ENCODE measurements around the gene PHYKPL.

PHYKPL gene

GRCh38 chr5:178221853-178222252 lies 10.7 kb downstream of the PHYKPL start:
- DNase-seq, result no peak

- DNase-seq, result no peak
These were observed 11.3 kb downstream of the PHYKPL start for GRCh38 chr5:178221282-178221681.

- no peak for DNase-seq
These were observed 13.8 kb downstream of the PHYKPL start for GRCh38 chr5:178218827-178219226.

DNA sequence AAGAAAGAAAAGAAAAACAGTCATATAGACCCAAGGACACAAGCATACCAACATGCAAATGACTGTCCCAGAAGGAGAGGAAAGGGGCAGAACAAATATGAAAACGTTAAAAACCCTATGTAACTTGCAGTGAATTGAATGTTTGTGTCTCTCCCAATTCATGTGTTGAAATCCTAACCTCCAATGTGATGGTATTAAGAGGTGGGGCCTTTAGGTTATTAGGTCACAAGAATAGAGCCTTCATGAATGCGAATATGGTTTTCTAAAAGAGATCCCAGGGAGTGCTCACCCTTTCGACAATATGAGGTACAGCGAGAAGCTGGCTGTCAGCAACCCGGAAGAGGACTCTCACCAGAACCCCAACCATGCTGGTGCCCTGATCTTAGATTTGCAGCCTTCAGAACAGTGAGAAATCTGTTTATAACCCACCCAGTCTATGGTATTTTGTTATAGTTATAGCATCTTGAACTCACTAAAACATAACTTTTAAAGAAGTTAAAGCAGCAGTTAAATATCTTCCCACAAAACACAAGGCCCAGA lies 14.3 kb downstream of the PHYKPL start:
- DNase-seq, result no peak

GRCh38 chr5:178216779-178217178 lies 15.8 kb downstream of the PHYKPL start:
- no peak for DNase-seq

DNA sequence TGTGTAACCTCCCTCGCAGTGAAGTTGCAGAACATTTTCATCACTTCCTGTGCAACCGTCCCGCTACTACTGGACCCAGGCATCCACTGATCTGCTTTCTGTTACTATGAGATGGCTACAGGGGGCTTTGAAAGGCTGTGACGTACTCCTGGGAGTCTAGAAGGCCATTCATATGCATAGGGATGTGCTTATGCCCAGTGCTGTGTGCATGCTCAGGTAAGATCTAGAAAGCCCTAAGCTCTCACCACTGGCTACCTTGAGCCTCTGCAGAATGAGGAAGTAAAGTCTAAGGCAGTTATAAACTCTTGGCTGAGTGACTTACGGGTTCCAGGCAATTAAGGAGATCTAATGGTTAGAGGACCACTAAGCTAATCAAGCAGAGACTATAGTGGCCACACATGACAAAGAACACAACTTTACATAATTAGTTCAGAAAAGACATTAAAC lies 16.5 kb downstream of the PHYKPL start:
- no peak for DNase-seq

DNA sequence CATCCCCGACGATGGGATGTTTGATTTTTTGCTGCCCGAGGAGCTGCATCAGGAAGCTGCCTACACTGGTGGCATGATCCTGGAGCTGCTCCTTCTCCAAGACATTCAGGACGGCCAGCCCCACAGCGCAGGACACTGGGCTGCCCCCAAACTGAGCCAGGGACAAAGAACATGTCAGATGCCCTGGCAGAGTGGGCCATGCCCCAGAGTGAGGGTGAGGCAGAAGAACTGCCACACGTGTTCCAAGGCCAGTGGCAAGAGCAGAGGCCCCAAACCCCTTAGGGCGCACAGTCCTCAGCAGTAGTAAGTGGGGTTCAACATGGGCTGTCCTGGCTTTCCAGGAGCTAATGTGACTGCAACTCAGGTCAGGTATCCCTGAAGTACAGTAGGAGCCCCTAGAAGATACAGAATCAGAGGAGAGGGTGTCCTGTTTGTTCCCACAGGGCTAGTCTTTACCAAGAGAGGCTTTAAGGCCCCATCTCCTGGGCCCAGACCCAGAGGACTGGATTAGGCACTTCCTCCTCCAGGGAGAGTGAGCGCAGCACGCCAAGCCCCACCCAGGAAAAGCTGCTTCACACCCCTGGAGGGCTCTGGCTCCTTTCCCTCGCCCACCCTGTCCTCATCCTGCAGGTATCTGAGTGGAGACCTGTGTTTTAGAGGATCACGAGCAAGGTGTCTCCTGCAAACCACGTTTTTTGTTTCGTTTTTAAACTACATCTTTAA lies 17.2 kb downstream of the PHYKPL start:
- no peak for DNase-seq

- no peak for DNase-seq
These were observed 18.3 kb downstream of the PHYKPL start for GRCh38 chr5:178214160-178214803.

GRCh38 chr5:178213748-178214151 lies 18.9 kb downstream of the PHYKPL start:
- no peak for DNase-seq

DNA sequence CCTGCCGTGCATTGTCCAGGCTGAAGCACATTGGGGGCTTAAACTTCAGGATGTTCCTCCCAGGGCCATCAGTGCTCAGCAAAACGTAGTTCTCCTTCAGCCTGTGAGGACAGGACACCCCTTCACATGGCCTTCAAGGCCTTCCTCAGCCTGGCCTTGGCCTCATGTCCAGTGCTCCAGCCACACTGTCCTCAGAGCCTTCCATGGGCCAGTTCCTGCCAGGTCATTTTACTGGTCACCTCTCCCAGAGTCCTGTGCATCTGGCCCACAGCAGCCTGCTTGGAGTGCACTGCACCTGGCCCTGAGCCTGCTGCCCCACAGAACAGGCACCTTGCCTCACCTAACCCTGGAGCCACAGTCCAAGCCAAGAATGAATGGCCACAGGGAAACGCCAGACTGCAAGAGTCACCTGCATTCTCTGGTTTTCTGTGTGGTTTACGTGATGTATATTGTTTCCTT lies 19.6 kb downstream of the PHYKPL start:
- DNase-seq, result no peak

DNA sequence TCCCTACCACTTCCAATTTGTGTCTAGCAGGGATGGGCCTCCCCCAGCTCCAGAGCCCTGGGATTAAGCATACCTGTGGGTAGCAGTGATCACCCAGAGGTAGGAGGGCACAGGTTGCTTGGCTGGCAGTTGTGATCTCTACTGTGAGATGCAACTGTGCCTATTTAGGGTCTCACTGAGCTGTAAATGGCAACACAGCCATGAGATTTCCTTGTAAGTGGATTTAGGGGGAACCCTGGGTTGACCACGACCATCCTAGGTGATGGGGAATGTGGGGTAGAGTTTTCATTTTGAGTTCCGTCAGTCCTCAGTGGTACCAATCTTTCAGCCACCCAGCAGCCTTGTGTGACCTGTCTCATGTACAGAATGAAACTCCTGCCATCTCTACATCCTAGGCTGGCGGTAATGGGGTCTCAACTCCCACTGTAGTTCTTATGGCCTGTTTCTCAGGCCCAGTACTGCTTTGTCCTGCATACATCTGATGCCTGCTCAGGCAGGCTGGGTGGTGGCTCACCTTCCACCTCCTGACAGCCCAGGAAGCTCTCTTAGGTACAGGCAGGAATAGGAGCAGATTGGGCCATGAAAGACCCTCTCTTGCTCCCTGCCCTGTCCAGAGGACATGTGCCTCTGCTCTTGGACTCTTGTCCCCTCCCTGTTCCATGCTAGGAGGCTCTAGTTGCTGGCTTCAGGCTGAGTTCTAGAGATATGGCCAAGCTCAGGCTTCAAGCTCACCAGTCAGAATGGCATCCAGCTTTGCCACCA lies 20.2 kb downstream of the PHYKPL start:
- DNase-seq, result no peak

DNA sequence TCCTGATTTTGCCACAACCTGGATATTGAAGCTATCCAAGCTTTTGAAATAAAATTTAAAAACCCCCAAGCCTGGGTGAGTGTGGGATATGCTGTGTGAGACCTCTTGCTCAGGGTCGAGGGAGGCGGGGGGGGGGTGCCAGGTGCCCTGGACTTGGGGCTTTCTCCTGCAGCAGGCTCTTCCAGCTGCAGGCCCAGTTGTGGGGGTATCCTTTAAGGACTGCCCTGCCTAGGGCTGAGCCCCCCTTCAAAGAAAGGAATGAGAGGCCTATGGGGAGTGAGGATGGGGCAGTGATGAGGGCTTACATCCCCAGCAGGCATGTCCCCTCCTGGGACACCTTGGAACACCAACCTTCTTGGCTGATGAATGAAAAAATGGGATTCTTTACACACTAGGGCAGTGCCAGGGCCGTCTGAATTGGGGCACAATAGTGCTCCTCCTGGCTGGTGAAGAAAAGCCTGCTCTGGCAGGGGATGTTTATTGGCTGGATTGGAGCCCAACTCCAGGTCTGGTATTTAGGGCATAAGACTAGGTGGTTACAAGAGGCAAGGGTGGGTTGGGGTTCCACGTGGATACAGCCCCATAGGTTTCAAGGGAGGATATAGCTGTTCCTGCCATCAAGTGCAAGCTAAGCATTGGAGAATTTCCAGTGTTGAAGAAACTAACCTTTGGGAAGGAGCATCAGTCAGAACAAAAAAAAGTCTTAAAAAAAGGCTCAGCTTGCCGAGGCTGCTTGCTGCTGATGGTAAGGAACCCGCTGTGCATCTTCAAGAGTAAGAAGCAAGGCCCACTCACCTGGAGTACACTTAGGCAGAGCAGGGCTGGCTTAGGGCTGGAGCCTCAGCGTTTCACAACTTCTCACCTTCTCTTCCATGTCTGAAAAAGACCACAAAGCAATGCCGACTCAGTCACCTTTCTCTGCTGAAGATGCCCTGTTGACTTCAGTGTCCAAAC lies 21.2 kb downstream of the PHYKPL start:
- DNase-seq, result no peak

- no peak for DNase-seq
These were observed 21.9 kb downstream of the PHYKPL start for GRCh38 chr5:178210686-178211085.

DNA sequence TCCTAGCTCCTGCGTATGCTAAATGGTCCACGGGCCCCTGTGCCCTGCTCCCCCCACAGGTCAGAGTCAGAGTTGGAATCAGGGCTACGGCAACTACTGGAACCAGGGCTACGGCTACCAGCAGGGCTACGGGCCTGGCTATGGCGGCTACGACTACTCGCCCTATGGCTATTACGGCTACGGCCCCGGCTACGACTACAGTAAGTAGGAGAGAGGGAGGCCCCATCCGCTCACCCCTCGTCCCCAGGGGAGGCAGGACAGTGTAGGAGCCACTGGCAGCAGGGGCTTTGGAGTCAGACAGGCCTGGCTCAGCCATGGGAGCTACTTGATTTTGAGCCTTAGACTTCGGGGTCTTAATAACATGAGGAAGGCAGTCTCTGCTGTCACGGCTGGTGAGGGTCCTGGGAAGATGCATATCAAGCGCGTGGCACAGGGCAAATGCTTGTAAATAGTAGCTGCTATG lies 22.5 kb downstream of the PHYKPL start:
- DNase-seq, result no peak

- no peak for DNase-seq
These were observed 23.1 kb downstream of the PHYKPL start for GRCh38 chr5:178209334-178210072.

- DNase-seq, result no peak
These were observed 23.9 kb downstream of the PHYKPL start for GRCh38 chr5:178208540-178209227.

DNA sequence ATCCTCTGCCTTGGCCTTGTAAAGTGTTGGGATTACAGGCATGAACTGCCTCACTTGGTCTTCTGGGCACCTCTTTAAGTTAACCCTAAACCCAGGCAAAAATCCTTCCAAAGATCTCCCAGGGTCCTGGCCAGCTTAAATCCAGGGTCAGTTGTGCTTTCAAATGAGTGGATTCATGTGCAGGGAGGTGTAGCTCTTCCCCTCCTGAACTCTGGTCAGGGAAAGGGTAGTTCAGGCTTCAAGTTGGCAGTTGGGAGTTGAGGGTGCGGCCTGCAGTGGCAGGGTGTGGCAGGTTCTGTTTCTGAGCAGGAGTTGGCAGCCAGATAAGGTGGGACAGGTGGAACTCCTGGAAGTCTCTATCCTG lies 24.7 kb downstream of the PHYKPL start:
- no peak for DNase-seq

DNA sequence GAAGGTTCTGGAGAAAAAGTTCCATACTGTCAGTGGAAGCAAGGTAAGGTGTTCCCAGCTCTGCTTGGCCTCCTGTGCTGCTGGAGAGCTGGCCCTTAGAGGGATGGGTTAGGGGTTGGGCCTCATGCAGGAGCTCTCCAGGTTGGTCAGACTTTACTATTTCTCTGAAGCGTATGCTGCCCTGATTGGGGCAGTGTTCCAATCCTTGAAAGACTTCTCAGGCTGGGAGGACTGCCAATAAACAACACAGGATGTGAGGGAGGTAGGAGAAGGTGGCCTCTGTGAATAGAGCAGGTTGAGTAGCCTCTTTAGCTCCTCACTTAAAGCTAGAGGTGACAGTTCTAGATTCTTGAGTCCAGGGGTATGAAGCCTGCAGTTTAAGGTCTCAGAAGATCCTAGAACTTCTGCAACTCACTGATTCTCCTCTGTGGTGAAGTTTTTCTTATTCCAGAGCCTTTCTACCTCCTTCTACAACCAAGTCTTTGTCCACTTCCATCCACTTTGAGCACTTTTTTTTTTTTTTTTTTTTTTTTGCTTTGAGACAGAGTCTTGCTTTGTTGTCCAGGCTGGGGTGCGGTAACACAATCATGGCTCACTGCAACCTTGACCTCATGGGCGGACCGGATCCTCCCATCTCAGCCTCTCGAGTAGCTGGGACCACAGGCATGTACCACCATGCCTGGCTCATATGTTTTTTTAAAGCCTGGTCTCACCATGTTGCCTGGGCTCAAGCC lies 25.3 kb downstream of the PHYKPL start:
- no peak for DNase-seq

DNA sequence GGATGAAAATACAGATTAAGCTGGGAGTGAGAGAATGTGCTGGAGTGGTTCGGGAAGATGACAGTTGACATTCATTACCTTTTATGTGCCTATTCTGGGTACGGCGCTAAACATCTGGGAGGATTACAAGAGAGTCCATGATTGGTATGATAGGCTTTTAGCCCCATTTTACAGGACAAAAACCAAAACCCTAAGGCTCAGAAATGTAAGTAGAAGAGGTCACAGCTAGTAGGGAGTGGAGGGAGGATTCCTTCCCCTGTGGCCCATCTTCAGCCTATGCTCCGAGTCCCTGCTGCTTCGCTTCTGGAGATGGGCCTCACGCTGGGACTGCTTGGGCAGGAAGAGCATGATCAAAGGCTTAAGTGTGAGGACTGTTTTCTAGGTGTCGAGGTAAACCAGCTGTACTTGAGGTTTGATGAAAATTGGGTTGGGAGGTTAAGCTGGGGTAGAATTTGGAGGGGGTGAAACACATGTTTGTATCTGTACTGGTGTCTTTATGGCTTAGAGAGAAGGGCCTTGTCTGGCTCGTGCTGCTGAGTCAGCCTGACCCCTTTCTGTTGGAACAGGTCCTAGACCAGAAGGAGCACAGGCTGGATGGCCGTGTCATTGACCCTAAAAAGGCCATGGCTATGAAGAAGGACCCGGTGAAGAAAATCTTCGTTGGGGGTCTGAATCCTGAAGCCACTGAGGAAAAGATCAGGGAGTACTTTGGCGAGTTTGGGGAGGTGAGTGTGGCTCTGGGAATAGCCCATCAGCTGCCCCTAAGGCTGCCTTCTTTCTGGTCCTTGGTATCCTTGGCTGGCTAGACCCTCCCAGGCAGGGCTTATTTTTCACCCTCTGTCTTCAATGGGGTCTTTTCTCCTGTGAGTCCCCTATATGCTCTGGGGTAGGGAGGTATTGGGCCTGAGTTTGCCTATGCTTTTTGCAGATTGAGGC lies 26.2 kb downstream of the PHYKPL start:
- DNase-seq, result peak in 2 of 6 experiments; percentile 11 to 22
